AG09319 (cell line): ENCODE data around the gene PROX2.

Experiments
- DNase-seq: peaks from one replicate; pipeline ENCODE4 v3.0.0-alpha.2; 2010; ENCODE audit warnings: low read depth; ENCODE audit errors: extremely low read depth
- TF ChIP-seq, protein P1 (sequence below): IDR thresholded peaks from 2 replicates; pipeline ENCODE4 v1.5.1; 2011; ENCODE audit warnings: low read depth, mild to moderate bottlenecking, inconsistent platforms, low read length, moderate library complexity

PROX2 gene, protein sequence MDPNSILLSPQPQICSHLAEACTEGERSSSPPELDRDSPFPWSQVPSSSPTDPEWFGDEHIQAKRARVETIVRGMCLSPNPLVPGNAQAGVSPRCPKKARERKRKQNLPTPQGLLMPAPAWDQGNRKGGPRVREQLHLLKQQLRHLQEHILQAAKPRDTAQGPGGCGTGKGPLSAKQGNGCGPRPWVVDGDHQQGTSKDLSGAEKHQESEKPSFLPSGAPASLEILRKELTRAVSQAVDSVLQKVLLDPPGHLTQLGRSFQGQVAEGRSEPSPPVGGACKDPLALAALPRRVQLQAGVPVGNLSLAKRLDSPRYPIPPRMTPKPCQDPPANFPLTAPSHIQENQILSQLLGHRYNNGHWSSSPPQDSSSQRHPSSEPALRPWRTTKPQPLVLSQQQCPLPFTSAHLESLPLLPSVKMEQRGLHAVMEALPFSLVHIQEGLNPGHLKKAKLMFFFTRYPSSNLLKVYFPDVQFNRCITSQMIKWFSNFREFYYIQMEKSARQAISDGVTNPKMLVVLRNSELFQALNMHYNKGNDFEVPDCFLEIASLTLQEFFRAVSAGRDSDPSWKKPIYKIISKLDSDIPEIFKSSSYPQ

DNA sequence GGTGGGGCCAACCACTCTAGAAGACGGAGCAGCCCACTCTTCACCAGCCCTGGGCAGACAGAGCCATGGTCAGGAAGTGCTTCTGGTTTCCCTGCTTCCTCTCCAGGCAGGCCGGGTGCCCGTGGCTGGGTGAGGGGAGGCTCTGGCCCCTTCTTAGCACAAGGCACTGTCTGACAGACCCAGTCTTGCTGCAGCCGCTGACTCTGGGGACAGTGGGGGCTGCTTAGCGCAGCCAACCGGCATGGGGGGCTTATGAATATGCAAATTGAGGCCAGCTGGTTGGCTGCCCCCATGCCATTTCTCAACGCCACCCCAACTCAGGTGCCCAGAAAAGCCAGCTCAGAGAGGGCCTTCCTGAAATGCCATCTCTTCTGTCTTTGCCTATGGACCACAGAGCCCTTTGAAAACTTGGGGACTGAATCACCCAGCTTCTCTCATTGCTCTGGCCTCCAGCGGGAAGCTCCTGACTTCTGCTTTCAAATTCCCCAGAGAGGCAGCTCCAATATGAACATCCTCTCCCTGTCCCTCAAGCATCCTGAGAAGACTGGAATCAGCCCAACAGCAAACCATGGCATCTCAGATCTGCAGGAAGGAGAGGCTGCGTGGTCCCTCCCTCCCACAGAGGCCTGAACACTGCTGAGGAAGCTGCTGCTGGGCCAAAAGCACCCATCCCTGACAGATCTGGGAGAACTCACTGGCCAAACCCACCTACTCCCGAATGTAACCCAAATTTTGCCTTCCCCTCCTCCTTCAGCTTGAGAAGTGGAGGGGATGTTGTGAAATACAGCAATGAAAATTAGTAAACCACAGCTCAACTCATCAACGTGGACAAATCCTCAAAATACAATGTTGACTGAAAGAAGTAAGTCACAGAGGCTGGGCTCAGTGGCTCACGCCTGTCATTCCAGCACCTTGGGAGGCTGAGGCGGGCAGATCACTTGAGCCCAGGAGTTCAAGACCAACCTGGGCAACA, at the start of gene PROX2:
Gene PROX2, minus strand, starts transcription at position 205 of the 973 bp plus-strand sequence. CDS start 12,311 bp downstream, outside the sequence.
- TF ChIP-seq, protein P1, sequence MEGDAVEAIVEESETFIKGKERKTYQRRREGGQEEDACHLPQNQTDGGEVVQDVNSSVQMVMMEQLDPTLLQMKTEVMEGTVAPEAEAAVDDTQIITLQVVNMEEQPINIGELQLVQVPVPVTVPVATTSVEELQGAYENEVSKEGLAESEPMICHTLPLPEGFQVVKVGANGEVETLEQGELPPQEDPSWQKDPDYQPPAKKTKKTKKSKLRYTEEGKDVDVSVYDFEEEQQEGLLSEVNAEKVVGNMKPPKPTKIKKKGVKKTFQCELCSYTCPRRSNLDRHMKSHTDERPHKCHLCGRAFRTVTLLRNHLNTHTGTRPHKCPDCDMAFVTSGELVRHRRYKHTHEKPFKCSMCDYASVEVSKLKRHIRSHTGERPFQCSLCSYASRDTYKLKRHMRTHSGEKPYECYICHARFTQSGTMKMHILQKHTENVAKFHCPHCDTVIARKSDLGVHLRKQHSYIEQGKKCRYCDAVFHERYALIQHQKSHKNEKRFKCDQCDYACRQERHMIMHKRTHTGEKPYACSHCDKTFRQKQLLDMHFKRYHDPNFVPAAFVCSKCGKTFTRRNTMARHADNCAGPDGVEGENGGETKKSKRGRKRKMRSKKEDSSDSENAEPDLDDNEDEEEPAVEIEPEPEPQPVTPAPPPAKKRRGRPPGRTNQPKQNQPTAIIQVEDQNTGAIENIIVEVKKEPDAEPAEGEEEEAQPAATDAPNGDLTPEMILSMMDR = no peak
- no peak for DNase-seq

DNA sequence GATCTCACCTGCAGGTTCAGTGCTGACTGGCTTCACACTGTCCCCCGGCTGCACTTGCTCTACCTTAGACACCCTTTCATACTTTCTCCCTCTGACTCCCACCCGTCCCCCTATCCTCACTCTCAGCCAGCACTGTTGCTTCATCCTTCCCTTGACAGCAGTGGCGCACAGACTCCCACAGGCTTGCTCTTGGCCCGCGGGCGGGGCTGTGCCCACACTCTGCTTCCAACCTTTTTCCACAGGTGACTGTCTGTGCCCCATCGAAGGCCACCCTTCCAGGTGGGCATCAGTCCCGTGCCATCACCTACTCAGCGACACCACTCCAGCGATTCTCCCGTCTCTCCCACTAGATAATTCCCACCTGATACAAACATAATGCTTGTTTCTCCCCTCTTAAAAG, 48.1 kb upstream of the PROX2 start:
- DNase-seq = no peak
- TF ChIP-seq, protein P1 = no peak

DNA sequence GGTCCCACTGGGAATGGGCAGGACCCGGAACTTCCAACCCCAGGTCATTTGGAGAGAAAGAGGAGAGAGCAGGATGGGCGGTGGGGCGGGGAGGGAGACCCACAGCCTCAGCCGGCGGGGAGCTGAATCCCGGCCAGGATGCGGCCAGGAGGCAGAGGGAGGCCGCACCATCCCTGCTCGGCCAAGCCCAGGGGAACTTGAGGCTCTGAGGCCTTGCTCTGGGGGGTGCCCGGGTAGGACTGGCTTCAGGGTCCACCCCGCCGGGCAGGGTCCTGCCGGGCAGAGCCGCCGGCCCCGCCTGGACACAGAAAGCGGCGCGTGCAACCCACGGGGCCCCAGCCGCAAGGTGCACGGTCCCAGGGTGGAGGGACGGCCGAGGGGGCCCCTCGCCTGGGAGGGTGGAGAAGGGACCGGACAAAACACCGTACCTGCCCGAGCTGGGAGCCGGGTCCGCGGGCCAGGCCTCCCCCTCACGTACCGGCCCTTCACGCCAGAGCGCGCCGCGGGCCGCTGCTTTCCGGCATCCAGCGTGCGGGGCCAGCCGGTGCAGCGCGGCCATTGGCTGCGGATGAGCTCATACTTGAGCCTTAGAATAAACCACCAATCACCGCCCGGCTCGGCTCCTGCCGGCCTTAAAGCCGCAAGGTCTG, 46.9 kb upstream of the PROX2 start, which contains the start of gene RPS6KL1:
Gene RPS6KL1, minus strand, starts transcription at position 509 of the 650 bp plus-strand sequence. CDS start 1,719 bp downstream, outside the sequence.
- TF ChIP-seq, protein P1 = no peak
- no peak for DNase-seq

DNA sequence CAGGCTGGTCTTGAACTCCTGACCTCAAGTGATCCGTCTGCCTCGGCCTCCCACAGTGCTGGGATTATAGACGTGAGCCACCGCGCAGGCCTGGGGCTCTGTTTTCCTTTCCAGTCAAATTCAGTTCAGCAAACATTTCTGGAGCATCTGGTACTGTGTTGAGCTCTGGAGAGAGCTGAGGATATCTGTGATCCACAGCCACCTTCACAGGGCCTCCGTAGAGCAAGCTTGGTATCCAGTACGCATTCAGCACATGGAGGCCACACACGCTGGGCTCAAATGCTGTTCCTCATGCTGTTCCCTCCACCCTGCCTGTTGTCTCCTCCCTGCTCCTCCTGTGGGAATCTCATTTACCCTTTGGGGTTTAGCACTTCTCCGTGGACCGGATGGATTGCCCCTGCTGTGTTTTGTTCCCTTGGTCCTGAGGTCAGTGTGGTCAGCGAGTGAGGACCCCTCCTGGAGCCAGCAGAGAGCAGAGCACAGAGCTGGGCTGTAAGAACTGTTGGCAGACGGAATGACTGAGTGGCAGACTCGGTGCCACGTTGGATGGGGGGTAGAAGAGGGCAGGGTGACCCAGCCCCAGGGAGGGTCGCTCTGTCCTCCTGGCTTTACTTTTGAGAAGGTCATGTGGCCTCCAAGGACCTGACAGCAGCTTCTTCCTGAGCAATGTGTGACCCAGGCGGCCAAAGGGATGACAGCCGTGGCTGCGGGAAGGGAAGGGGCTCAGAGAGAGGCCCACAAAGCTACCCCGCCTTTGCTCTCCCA, 46.2 kb upstream of the PROX2 start:
- DNase-seq = no peak
- TF ChIP-seq, protein P1 = no peak

DNA sequence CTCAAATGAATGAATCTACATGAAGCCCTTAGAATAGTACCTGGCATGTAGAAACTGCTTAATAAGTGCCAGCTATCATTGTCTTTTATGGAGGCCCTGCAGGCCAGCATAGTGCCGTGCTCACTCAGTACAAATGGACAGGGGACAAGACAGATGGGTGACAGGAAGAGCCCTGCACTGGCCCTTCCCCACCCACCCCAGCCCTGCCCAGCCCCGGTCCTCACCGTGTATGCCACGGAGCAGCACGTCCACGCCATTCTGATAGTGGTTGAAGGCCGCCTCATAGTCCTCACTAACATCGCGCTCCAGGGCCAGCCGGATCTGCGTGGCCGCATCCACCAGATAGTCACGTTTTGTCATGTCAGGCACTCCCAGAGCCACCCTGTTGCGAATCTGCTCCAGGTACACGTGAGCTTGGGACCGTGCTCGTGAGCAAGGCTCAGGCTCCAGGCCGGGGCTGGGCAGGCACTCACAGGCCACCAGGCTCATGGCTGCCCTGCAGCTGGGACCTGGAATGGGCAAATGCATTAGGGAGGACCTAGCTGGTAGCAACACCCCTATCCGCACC, 45.2 kb upstream of the PROX2 start:
- no peak for DNase-seq
- TF ChIP-seq, protein P1 = no peak

DNA sequence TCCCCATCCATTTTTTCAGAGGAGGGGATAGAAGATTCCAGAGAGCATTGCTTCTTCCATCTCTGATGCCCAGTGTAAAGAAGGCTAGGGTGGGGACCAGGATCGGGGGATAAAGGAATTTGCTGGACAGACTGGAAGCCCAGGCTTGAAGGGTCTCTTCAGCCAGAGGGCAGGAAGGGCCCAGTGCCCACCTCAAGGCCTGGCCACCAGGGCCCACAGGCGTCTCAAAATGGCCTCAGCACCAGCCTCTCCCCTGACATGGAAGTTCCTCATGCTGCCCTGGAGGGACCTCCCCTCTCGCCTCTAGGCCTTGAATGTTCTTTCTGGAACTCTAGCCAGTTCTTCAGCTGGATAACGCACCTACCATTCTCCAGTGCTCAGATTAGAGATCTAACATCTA, 44.3 kb upstream of the PROX2 start:
- TF ChIP-seq, protein P1 = no peak
- DNase-seq = no peak
